Measurements from ENCODE around the gene SEMA4F.

DNA sequence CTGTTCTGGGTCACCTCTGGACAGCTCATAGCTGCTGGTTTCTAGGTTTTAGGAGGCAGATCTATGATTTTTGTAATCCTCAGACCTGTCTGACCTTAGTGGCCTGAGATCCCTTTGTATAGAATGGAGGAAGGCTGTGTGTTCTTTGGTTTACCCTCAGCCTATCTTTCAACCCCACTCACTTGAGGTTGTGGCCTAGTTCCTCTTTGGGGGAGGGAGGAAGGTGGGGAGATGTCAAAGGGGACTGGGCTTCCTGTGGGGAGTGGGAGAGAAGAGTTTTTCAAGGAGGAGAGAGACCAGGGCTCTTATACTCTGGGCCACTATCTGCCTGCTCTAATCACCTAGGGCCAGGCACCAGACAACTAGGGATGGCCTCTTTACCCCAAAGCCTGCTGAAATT, 28.5 kb downstream of the SEMA4F start:
- TF ChIP-seq GATA3 (IDR thresholded peaks at IDR 0.05; ENCODE audit: low read depth, low read length) = no peak
- TF ChIP-seq GATA2 (IDR thresholded peaks at IDR 0.05; ENCODE audit: low read depth, low read length) = no peak
